Smooth muscle cell of the brain vasculature (primary cell): Measurements from ENCODE around the gene SPARC.

Experiments used
- DNase-seq: peaks from one replicate; pipeline ENCODE4 v3.0.0-alpha.2; 2012; ENCODE audit warnings: low read depth, low spot score

SPARC gene

GRCh38 chr5:151679421-151680155 is 7.1 kb downstream of the SPARC start:
- no peak for DNase-seq

GRCh38 chr5:151678713-151679112 is 8.0 kb downstream of the SPARC start:
- DNase-seq, result no peak

GRCh38 chr5:151677776-151678545 is 8.8 kb downstream of the SPARC start:
- no peak for DNase-seq

- no peak for DNase-seq
Measured at GRCh38 chr5:151676719-151677118, 10.0 kb downstream of the SPARC start.

DNA sequence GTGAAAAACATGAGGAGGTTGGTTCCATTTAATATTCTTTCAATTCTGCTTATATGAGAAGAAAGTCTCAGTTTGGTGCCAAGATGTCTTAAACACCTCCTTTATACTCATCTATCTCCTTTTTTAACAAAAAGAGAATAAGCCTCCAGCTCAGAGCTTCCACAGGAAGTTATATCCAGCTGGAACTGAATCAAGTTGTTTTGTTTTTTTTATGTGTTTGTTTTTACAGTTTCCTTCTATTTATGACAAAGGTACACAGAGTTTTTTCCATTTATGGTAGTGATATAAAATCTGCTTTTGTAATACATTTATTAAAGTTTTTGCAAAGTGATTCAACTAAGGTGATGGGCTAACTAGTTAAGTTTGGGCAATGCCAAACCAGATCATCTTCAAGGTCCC is 10.4 kb downstream of the SPARC start:
- DNase-seq, result no peak

GRCh38 chr5:151675611-151676313 is 11.0 kb downstream of the SPARC start:
- DNase-seq, result no peak

GRCh38 chr5:151674626-151675610 is 11.8 kb downstream of the SPARC start:
- no peak for DNase-seq

- DNase-seq, result no peak
Measured at GRCh38 chr5:151673421-151673820, 13.3 kb downstream of the SPARC start.

DNA sequence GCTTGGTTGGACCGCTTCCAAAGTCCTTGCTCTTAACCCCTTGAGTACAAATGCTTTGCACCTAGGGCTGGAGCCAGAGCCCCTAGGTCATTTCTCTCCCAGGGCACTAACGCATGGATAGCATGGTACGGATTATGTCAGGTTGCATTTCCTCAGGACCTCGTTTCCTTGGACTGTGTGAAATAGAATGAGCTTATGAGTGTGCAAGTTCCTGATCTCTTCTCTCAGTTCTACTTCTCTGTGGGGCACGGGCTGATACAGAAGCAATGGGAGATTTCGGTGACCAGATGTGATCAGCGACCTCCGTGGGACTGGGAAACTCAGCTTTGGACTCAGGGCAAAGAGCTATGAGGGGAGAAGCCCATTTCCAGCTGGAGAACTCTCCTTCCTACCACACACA is 14.2 kb downstream of the SPARC start:
- no peak for DNase-seq

- DNase-seq, result no peak
Measured at GRCh38 chr5:151671950-151672349, 14.8 kb downstream of the SPARC start.

DNA sequence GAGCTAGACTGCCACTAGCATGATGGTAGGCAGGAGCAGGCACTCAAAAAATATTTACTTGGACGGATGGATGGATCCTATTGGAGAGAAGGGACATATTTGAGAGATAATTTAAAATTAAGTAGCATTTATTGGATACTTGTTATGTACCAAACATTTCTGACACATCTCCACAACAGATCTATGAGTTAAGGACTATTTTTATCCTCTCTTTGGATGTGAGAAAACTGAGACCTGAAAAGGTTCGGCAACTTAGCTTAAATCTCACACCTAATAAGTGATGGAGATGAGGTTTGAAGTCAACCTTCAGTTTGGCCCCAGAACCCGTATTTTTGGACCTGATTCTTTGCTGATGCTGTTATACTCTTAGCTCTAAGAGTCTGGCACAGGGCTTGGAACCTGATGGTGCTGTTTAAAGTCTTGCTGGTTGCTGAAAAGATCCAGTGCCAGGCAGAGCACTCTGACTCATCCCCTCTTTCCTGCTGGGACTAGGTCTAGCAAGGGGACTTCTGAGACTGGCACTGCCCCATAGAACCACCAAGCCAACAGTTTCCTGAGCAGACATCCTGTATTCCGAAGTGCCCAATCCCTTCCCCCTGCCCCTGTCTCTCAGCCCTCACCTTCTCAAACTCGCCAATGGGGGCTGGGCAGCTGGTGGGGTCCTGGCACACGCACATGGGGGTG is 15.6 kb downstream of the SPARC start:
- no peak for DNase-seq

DNA sequence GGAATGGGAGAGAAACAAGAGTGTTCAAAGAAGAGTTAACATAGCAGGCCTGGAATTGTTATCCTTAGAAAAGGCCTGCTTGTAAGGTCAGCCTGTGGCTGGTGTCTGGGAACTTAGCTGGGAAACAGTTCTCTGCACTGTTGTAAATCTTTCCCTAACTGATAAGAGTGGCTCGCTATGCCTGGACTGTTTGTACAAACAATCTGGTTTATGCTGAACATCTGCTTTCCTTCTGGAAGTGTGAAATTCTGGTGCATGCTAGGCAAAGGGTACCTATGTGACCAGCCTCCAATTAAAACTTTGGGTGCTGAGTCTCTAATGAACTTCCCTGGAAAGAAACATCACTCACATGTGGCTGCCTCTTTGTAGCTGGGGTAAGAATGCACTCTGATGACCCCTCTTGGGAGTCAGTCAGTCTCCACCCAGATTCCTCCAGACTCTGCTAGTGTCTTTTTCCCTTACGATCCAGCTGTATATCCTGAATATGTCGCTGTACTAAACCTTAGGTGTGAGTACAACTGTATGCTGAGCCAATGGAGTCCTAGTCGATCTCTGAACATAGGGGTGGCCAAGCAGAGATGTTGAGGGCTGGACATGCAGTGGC is 16.5 kb downstream of the SPARC start:
- no peak for DNase-seq

DNA sequence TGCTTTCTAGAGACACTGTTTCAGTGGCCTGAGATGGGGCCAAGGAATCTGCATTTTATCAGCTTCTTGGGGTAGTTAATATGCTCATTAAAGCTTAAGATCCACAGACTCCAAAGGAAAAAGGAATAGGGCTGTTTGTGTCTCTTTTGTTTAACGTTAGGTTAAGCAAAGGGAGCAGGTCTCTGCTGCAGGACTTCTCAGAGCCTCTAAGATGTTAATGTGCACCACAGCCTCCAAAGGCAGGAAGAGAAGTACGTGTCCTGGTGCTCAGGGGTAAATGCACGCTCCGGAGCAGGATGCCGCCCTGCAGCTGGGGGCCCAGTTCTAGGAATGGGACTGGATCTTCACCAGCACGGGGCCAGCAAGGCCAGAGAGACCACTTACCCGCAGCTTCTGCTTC is 19.6 kb downstream of the SPARC start:
- no peak for DNase-seq

DNA sequence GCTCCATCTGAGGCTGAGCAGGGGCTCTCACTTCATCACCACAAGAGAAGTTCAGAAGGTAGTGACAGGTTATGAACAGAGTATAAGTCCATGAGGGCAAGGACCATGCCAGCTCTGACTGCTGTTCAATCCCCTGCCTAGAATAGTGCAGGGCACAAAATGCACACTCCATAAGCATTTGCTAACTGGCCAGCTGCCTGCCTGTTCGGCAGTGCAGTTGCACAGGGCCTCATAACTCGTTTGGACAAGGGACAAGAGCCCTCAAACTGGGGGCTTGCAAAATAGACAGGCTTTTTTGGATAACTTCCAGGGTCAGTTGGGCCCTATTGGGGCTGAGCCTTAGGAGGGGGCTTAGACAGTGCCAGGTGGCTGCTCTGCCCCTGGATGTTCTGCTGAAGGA is 21.1 kb downstream of the SPARC start:
- DNase-seq, result no peak

DNA sequence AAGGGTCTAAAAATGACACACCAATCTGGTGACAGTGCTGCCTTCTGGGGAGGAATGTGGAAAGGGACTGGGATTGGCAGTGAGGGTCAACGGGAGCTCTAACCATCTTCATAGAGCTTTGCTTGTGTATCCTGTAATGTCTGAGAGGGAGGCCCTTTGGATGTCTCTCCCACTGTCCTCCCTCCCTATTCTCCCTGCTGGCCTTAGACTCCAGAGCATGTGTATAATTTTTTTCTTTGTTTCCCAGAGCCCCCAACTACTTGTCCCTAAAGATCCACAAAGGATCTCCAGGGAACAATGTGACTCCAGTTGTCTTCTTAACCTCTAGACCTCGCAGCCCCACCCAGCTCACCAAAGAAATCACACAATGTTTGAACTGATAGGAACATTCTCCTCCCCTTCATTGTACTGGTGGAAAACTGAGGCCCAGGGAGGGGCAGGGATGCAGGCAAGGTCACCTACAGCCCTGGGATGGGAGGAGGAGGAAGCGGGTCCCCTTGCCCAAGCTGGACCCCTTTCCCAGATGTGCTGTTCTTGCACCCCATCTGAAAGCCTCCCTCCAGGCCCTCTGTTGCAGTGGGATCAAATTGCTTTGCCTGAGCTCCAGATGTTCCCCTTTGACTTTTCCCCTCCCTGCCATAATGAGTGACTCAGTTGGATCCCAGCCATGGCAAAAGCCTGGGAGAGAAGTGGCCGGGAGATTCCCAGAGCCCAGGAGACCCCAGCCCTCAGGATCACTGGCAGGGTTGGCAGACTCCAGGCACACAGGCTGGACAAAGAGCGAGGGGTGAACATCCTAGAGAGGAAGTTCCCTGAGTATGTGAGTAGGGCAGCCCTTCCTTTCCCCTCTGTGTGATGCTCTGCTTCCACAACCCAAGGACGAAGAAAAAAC is 21.8 kb downstream of the SPARC start:
- DNase-seq, result peak; percentile 79

DNA sequence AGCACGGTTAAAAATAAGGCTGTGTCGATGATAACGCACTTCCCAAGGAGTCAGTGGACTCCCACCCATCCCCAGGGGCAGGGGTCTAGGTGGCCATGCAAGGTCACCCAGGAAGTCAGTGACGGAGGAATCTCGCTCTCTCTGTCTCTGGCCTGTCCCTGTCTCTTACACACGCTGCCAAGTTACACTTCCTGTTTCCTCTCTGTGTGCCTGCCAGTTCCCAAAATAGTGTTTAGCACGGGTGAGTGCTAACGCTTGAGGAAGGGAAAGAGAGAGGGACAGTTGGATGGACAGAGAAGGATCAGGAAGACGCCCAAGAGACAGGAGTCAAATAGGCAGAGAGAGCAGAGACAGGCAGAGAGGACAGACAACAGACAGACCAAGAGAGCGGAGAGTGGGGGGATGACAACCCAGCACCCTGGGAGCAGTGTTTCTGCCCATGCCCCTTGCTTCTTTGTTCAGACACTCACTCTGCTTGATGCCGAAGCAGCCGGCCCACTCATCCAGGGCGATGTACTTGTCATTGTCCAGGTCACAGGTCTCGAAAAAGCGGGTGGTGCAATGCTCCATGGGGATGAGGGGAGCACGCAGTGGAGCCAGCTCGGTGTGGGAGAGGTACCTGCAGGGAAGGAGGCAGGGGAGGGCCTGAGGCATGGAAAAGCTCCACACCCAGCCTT is 23.0 kb downstream of the SPARC start:
- DNase-seq, result no peak

GRCh38 chr5:151662805-151663204 is 23.9 kb downstream of the SPARC start:
- no peak for DNase-seq

DNA sequence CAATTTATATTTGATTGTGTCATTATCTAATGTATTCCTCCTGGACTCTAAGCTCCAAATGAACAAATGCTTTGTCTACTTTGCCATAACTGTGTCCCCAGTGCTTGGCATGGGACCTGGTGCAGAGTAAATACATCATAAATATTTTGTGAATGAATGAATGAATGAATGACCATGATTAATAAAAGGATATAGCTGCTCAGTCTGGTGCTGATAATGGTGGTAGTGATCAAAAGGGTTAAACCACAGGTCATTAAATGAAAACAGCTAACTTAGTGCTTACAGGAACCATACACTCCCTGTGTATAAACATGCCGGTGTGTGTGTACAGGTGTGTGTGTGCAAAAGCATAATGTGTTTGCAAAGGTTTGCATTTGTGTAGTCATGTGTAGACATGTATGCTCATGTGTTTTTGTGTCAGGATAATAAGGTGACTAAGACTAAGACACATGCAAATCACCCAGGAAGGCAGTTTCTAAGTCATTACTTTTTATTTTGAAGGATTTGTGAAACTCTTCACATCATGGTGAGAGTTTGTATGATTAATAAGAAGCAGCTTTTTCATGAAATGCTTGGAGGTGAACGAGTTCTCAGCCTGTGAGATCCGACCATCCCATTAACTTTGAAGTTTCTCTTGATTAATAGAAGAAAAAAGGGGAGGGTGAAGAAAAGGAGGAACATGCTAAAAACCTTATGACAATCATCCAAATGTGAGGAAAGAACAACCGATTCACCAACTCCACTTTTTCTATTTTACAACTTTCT is 24.6 kb downstream of the SPARC start:
- no peak for DNase-seq
